ENCODE results near the gene DACT1. TPM values are rescaled to one million over a fixed set of nuclear protein-coding genes. Genes with fewer than 3 reads are reported as not detected.

The DACT1 gene
- polyA plus RNA-seq, 1 donor from 2014 or later, result 125 TPM

DNA sequence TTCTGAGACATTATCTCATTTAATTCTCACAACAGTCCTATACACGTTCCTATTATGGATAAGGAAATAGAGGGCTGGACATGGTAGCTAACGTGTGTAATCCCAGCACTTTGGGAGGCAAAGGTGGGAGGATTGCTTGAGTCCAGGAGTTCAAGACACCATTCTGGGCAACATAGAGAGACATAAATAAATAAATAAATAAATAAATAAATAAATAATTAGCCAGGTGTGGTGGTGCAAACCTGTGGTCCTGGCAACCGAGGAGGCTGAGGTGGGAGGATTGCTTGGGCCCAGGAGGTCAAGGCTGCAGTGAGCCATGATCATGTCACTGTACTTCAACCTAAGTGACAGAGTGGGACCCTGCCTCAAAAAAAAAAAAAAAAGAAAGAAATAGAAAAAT is 22.6 kb downstream of the DACT1 start:
- Histone ChIP-seq H3F3A (ENCODE audit: insufficient read depth, low read length, poor library complexity, severe bottlenecking) (no peaks in the 10 kb centered on the region), H3K27ac (ENCODE audit: low read length) (no peak overlapping the region), H3K79me2 (replicated peaks; ENCODE audit: insufficient read depth, low read length) (no peaks in the 10 kb centered on the region), H3K9me3 (ENCODE audit: low read length) (no peaks in the 10 kb centered on the region), H4K20me1 (ENCODE audit: insufficient read depth) (no peaks in the 10 kb centered on the region), H3K27me3 (ENCODE audit: insufficient read depth, low read depth, low read length) (no peaks in the 10 kb centered on the region), H3K9me2 (ENCODE audit: insufficient read depth, low read length) (no peaks in the 10 kb centered on the region), H3K36me3 (ENCODE audit: insufficient read depth, low read length) (no peaks in the 10 kb centered on the region), H3K9ac (ENCODE audit: low read length) (no peak overlapping the region), H3K4me3 (ENCODE audit: low read length) (no peak overlapping the region), H3K4me2 (ENCODE audit: low read length) (no peak overlapping the region), H2AFZ (ENCODE audit: low read depth, low read length) (no peak overlapping the region)
- TF ChIP-seq MXI1 (conservative IDR thresholded peaks at IDR 0.05; ENCODE audit: poor library complexity, severe bottlenecking) (no peak), RAD21 (conservative IDR thresholded peaks at IDR 0.05) (no peak), TAF1 (IDR thresholded peaks at IDR 0.05; ENCODE audit: low read depth) (no peak), POLR2AphosphoS5 (IDR thresholded peaks at IDR 0.05) (no peak), SMC3 (conservative IDR thresholded peaks at IDR 0.05; ENCODE audit: poor library complexity) (no peak), EZH2 (IDR thresholded peaks at IDR 0.05; ENCODE audit: borderline replicate concordance, insufficient read depth, low read length, poor library complexity, severe bottlenecking) (no peak), EP300 (conservative IDR thresholded peaks at IDR 0.05; ENCODE audit: poor library complexity, severe bottlenecking) (no peak)
- TF ChIP-seq, protein P1, sequence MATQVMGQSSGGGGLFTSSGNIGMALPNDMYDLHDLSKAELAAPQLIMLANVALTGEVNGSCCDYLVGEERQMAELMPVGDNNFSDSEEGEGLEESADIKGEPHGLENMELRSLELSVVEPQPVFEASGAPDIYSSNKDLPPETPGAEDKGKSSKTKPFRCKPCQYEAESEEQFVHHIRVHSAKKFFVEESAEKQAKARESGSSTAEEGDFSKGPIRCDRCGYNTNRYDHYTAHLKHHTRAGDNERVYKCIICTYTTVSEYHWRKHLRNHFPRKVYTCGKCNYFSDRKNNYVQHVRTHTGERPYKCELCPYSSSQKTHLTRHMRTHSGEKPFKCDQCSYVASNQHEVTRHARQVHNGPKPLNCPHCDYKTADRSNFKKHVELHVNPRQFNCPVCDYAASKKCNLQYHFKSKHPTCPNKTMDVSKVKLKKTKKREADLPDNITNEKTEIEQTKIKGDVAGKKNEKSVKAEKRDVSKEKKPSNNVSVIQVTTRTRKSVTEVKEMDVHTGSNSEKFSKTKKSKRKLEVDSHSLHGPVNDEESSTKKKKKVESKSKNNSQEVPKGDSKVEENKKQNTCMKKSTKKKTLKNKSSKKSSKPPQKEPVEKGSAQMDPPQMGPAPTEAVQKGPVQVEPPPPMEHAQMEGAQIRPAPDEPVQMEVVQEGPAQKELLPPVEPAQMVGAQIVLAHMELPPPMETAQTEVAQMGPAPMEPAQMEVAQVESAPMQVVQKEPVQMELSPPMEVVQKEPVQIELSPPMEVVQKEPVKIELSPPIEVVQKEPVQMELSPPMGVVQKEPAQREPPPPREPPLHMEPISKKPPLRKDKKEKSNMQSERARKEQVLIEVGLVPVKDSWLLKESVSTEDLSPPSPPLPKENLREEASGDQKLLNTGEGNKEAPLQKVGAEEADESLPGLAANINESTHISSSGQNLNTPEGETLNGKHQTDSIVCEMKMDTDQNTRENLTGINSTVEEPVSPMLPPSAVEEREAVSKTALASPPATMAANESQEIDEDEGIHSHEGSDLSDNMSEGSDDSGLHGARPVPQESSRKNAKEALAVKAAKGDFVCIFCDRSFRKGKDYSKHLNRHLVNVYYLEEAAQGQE (IDR thresholded peaks at IDR 0.05; ENCODE audit: borderline replicate concordance), result no peak
- TF ChIP-seq, protein P2, sequence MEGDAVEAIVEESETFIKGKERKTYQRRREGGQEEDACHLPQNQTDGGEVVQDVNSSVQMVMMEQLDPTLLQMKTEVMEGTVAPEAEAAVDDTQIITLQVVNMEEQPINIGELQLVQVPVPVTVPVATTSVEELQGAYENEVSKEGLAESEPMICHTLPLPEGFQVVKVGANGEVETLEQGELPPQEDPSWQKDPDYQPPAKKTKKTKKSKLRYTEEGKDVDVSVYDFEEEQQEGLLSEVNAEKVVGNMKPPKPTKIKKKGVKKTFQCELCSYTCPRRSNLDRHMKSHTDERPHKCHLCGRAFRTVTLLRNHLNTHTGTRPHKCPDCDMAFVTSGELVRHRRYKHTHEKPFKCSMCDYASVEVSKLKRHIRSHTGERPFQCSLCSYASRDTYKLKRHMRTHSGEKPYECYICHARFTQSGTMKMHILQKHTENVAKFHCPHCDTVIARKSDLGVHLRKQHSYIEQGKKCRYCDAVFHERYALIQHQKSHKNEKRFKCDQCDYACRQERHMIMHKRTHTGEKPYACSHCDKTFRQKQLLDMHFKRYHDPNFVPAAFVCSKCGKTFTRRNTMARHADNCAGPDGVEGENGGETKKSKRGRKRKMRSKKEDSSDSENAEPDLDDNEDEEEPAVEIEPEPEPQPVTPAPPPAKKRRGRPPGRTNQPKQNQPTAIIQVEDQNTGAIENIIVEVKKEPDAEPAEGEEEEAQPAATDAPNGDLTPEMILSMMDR (IDR thresholded peaks at IDR 0.05; ENCODE audit: poor library complexity, severe bottlenecking), result no peak

DNA sequence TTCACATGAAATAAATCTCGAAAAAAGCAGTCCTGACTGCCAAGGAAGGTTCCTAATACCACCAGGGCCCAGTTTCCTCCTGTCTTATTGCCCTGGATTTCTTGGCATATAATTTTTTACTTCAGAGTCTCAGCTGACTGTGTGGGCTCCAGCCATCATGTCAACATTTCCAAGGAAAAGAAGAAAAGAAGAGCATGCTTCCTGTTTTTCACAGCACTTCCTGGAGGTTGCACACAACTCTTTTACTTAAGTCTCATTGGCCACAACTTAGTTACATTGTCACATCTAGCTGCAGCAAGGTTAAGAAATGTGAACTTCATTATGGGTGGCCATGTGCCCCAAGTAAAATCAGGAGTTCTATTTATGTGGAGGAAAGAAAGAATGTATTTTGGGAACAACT is 24.3 kb downstream of the DACT1 start:
- Histone ChIP-seq H3K9me2 (ENCODE audit: insufficient read depth, low read length) (no peaks in the 10 kb centered on the region), H3K9ac (ENCODE audit: low read length) (no peak overlapping the region), H3K9me3 (ENCODE audit: low read length) (no peaks in the 10 kb centered on the region), H3K79me2 (replicated peaks; ENCODE audit: insufficient read depth, low read length) (no peaks in the 10 kb centered on the region), H4K20me1 (ENCODE audit: insufficient read depth) (no peaks in the 10 kb centered on the region), H3K27ac (ENCODE audit: low read length) (no peak overlapping the region), H3F3A (ENCODE audit: insufficient read depth, low read length, poor library complexity, severe bottlenecking) (no peaks in the 10 kb centered on the region), H3K27me3 (ENCODE audit: insufficient read depth, low read depth, low read length) (no peaks in the 10 kb centered on the region), H3K4me2 (ENCODE audit: low read length) (no peak overlapping the region), H3K4me3 (ENCODE audit: low read length) (no peak overlapping the region), H2AFZ (ENCODE audit: low read depth, low read length) (no peak overlapping the region), H3K36me3 (ENCODE audit: insufficient read depth, low read length) (no peaks in the 10 kb centered on the region)
- TF ChIP-seq EZH2 (IDR thresholded peaks at IDR 0.05; ENCODE audit: borderline replicate concordance, insufficient read depth, low read length, poor library complexity, severe bottlenecking) (no peak), MXI1 (conservative IDR thresholded peaks at IDR 0.05; ENCODE audit: poor library complexity, severe bottlenecking) (no peak), POLR2AphosphoS5 (IDR thresholded peaks at IDR 0.05) (no peak), EP300 (conservative IDR thresholded peaks at IDR 0.05; ENCODE audit: poor library complexity, severe bottlenecking) (no peak), TAF1 (IDR thresholded peaks at IDR 0.05; ENCODE audit: low read depth) (no peak), SMC3 (conservative IDR thresholded peaks at IDR 0.05; ENCODE audit: poor library complexity) (no peak)
- TF ChIP-seq, protein P2 (IDR thresholded peaks at IDR 0.05; ENCODE audit: poor library complexity, severe bottlenecking), result no peak
- TF ChIP-seq, protein P1 (IDR thresholded peaks at IDR 0.05; ENCODE audit: borderline replicate concordance), result no peak
